ENCODE data around the gene FERMT2. TPM values are rescaled to one million over a fixed set of nuclear protein-coding genes. Genes with fewer than 3 reads are reported as not detected.
A peak's percentile ranks its signal among the peaks of the same experiment; 100 is the strongest.
"Not testable (repeated sequence)": the region's sequence is repeated elsewhere in the genome, so short reads cannot be mapped to it uniquely, and the experiment has no call there.

Gene FERMT2
- total and polyA plus RNA-seq, 5 experiments from 2014 or later = 0.27 to 0.52 TPM; not detected in 3

DNA sequence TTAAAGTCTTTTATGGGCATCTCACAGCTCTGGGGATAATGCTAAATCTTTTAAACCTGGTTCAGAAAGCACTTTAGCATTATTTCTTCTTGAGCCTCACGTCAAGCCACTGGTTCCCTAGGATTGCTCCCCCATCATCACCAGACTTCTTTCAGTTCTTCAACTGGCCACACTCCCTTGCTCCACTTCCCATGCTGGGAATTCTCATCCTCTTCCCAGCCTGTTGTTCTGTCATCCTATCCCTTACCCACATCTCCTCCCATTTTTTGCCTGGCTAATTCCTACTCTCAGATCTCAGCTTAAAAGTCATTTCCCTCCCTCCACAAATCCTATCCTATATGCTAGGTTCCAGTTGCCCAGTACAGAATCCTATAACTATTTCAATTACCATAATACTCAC lies 14.4 kb downstream of the FERMT2 start:
- POLR2A ChIA-PET = no interaction called here
- H3K27me3 Mint-ChIP-seq = peaks cover 4 to 9% (median 4%) of the 10 kb centered on the region in 5 donors
- no peak overlapping the region for H3K27ac Mint-ChIP-seq
- H3K36me3 Mint-ChIP-seq = no peaks in the 10 kb centered on the region
- ATAC-seq = no peak
- H3K9me3 Mint-ChIP-seq = no peaks in the 10 kb centered on the region
- H3K4me1 Mint-ChIP-seq = no peaks in the 10 kb centered on the region
- H3K4me3 Mint-ChIP-seq = no peak overlapping the region
- no peak for DNase-seq

DNA sequence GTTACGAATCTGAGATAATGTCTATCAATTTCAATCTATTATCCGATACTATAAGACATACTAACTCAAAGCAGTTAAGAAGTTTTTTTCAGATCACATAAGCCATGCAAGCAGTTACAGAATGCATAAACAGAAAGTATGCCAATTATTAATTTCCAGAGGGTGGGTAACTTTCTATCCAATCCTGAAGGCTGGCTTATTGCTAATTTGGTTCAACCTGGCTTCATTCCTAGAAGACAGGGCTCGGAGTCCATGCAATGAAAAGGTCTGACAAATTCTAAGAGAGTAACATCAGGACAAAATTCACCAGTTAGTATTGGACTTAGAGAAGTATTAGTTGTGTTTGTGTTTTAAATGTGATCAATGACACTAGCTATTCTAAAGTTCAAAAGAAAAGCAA lies 15.0 kb downstream of the FERMT2 start:
- no peak overlapping the region for H3K4me3 Mint-ChIP-seq
- no peaks in the 10 kb centered on the region for H3K4me1 Mint-ChIP-seq
- DNase-seq = no peak
- H3K36me3 Mint-ChIP-seq = no peaks in the 10 kb centered on the region
- POLR2A ChIA-PET = no interaction called here
- ATAC-seq = no peak
- no peak overlapping the region for H3K27ac Mint-ChIP-seq
- no peaks in the 10 kb centered on the region for H3K9me3 Mint-ChIP-seq
- peaks cover 4 to 9% (median 5%) of the 10 kb centered on the region in 5 donors for H3K27me3 Mint-ChIP-seq

DNA sequence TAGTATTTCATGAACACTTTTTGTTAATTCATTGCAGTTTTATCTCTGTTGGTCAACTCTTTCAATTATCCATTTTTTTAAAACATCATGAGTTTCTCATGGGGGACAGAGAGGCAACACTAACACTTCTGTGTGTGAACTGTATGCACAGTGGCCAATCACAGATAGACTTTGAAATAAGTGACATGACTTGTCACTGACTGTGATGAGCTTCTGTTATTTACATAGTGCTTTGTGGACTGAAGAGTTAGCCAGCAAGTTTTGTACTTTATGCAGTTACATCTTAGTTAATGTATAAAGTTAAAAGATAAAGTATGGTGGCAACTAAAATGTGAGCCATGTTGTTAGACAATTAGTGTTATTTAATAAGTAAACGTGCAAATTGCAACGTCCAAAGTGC lies 16.1 kb downstream of the FERMT2 start:
- ATAC-seq = no peak
- Mint-ChIP-seq H3K4me3 (no peak overlapping the region), H3K27me3 (peaks cover 4 to 9% (median 5%) of the 10 kb centered on the region in 5 donors), H3K36me3 (no peaks in the 10 kb centered on the region), H3K4me1 (peaks cover 0 to 2% (median under 1%) of the 10 kb centered on the region in 4 donors), H3K9me3 (no peaks in the 10 kb centered on the region), H3K27ac (no peak overlapping the region)
- POLR2A ChIA-PET = no interaction called here
- DNase-seq = no peak

DNA sequence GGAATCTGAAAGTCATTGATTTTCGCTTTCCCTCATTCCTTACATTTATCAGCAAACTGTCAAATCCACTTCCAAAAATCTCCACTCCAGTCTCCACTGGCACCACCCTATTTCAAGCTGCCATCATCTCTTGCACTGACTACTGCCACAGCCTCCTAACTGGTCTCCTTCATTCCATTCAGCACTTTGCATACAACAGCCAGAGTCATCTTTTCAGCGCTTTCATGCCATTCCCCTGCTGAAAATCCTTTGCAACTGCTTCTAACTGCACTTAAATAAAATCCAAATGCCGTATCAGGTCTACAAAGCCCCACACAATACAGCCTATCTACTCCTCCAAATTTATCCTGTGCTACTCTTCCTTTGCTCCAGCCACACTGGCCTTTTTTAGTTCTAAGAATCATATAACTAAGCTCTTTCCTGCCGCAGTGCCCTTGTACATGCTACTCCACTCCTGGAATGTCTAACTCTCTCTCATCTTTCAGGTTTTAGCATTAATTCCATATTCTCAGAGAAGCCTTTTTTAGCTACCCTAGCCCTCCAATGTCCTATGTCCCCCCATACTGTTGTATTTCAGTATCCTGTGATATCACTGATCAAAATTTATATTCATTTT lies 21.6 kb downstream of the FERMT2 start:
- H3K4me1 Mint-ChIP-seq = peaks cover 0 to 3% (median under 1%) of the 10 kb centered on the region in 4 donors
- POLR2A ChIA-PET = no interaction called here
- H3K36me3 Mint-ChIP-seq = no peaks in the 10 kb centered on the region
- no peak overlapping the region for H3K4me3 Mint-ChIP-seq
- no peak for ATAC-seq
- H3K27me3 Mint-ChIP-seq = peaks cover 0 to 6% (median 0%) of the 10 kb centered on the region in 5 donors
- H3K27ac Mint-ChIP-seq = no peak overlapping the region
- H3K9me3 Mint-ChIP-seq = no peaks in the 10 kb centered on the region
- DNase-seq = no peak

DNA sequence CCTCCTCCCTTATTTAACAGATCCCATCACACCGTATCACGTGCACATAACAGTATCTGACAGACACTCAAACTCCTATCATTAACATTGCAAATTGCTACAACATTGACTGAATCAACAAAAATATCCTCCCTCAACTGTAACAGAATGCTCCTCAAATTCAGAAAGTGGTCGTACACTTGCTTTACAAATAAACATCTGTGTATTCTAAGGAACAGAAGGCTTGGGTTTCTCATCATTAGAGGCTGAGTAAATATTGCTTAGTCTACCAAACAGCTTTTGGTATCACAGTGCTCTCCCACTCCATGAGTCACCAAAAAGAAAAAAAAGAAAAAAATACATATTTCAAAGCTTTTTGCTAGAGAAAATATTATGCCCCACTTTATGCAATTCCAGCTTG lies 23.9 kb downstream of the FERMT2 start:
- H3K36me3 Mint-ChIP-seq = no peaks in the 10 kb centered on the region
- POLR2A ChIA-PET = no interaction called here
- no peaks in the 10 kb centered on the region for H3K9me3 Mint-ChIP-seq
- H3K4me3 Mint-ChIP-seq = no peak overlapping the region
- H3K27ac Mint-ChIP-seq = no peak overlapping the region
- no peak for ATAC-seq
- H3K4me1 Mint-ChIP-seq = peaks cover 0 to 5% (median 2%) of the 10 kb centered on the region in 4 donors
- peaks cover 0 to 5% (median 1%) of the 10 kb centered on the region in 5 donors for H3K27me3 Mint-ChIP-seq
- no peak for DNase-seq

DNA sequence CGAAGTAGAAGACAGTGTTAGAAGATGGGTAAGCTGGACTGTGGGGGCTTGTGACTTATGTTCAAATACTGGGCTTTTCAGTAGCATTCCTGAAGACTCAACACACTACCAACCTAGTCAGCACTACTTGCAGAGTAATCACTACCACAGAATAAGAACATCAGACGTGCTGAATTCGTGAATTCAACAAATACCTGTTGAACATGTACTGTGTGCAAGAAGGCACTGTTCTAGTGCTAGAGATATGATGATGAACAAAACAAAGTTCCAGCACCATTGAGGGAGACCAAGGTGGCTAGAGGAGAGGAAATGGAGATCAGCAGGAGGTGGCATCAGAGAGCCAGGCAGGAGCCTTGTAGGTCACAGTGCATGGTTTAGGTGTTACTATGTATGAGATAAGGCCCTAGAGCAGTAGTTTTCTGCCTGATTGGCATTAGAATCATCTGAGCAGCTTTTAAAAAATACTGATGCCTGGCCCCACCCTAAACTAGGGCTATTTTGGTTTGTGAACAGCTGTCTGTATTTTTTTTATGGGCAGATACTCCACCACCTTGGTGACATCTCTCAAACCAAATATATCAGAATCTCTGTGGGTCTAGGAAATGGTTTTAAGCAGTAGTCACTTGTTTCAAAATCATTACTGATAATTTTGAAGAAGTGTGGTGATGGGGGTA lies 26.8 kb downstream of the FERMT2 start:
- peaks cover 0 to 3% (median 1%) of the 10 kb centered on the region in 5 donors for H3K27me3 Mint-ChIP-seq
- H3K36me3 Mint-ChIP-seq = no peaks in the 10 kb centered on the region
- H3K4me3 Mint-ChIP-seq = no peak overlapping the region
- H3K27ac Mint-ChIP-seq = peak overlapping the region in 3 of 10 donors; percentile 10 to 71 (median 41)
- DNase-seq (no peak), ATAC-seq (no peak)
- peaks cover 3 to 14% (median 7%) of the 10 kb centered on the region in 4 donors for H3K4me1 Mint-ChIP-seq
- no peaks in the 10 kb centered on the region for H3K9me3 Mint-ChIP-seq
- POLR2A ChIA-PET = no interaction called here

DNA sequence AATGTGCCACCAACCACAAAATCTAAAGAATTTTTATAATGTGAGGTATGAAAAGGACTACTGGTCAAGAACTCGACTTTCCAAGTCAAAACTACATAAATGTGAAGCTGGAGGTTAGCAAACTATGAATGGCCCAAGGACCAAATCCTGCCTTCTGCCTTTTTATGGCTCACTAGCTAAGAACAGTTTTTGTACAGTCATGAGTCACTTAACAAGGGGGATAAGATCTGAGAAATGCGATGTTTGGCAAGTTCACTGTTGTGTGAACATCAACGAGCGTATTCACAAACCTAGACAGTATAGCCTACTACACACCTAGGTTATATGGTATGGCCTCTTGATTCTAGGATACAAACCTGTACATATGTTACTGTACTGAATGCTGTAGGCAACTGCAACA lies 28.2 kb downstream of the FERMT2 start:
- H3K9me3 Mint-ChIP-seq = no peaks in the 10 kb centered on the region
- no peak overlapping the region for H3K27ac Mint-ChIP-seq
- ATAC-seq (no peak), DNase-seq (no peak)
- H3K36me3 Mint-ChIP-seq = no peaks in the 10 kb centered on the region
- H3K4me1 Mint-ChIP-seq = peaks cover 4 to 27% (median 19%) of the 10 kb centered on the region in 4 donors
- POLR2A ChIA-PET = interaction anchor here (0.5 kb wide), 1 partner anchor 32 kb away, joined by 3 read pairs; no protein-coding TSS in a partner anchor
- H3K27me3 Mint-ChIP-seq = peaks cover 0 to 3% (median 1%) of the 10 kb centered on the region in 5 donors
- no peak overlapping the region for H3K4me3 Mint-ChIP-seq

DNA sequence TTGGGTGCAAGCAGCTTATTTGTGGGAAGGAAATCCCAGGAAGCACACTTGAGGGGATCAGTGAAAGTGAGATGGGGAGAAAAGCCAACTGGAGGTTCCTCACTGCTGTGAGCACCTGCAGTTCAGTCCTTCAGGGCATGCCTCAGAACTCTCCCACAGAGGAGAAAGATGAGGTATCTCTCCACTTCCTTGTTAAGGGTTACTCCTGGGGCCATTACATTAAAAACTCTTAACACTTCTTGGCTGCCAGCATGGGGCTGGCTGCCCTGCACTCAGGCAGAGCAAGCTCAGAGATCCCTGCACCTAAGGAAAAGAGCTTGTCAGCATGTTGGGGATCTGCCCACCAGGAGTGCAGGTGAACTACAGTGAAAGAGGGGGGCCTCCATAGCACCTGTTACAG lies 28.8 kb downstream of the FERMT2 start:
- H3K27ac Mint-ChIP-seq = peak overlapping the region in 1 of 10 donors; percentile 19
- H3K4me1 Mint-ChIP-seq = peaks cover 7 to 31% (median 24%) of the 10 kb centered on the region in 4 donors
- no peaks in the 10 kb centered on the region for H3K9me3 Mint-ChIP-seq
- no peak for ATAC-seq
- H3K27me3 Mint-ChIP-seq = peaks cover 0 to 3% (median 1%) of the 10 kb centered on the region in 5 donors
- no peak overlapping the region for H3K4me3 Mint-ChIP-seq
- H3K36me3 Mint-ChIP-seq = no peaks in the 10 kb centered on the region
- POLR2A ChIA-PET = no interaction called here
- DNase-seq = no peak

DNA sequence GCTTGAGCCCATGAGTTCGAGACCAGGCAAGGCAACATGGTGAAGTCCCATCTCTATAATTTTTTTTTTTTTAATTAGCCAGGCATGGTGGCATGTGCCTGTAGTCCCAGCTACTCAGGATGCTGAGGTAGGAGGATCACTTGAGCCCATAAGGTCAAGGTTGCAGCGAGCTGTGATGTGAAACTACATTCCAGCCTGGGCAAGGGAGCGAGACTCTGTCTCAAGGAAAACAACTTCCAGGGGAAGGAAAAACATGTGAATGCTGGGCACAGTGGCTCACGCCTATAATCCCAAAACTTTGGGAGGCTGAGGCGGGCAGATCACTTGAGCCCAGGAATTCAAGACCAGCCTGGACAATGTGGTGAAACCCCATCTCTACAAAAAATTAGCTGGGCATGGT lies 30.4 kb downstream of the FERMT2 start:
- POLR2A ChIA-PET, DNase-seq: not testable (repeated sequence)
- H3K27ac Mint-ChIP-seq = peak overlapping the region in 1 of 10 donors; percentile 81

DNA sequence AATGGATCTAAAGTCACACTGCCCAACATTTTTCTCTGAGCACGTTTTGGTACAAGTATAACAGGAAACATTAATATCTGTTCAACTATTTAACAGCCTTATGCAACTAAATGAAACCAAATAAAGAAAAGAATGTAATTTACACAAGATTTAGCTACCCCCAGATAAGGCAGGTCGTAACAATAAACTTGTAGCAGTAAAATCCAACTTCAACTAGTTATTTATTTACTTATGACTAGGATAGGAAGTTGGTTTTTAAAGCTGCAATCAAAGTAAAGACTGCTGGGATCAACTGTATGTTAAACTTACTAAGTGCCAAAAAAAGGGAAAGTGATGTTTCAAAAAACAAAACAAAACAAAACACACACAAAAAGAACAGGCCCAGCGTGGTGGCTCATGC lies 30.9 kb downstream of the FERMT2 start:
- Mint-ChIP-seq H3K27ac (peak overlapping the region in 6 of 10 donors; percentile 10 to 93 (median 84)), H3K36me3 (no peaks in the 10 kb centered on the region), H3K27me3 (peaks cover 0 to 1% (median 0%) of the 10 kb centered on the region in 5 donors), H3K4me3 (no peak overlapping the region), H3K4me1 (peaks cover 7 to 36% (median 25%) of the 10 kb centered on the region in 4 donors), H3K9me3 (no peaks in the 10 kb centered on the region)
- DNase-seq = no peak
- POLR2A ChIA-PET = no interaction called here
- no peak for ATAC-seq

More for the DNA sequence above, 30.4 kb downstream of the FERMT2 start:
- peaks cover 7 to 36% (median 25%) of the 10 kb centered on the region in 4 donors for H3K4me1 Mint-ChIP-seq
- ATAC-seq, H3K36me3 Mint-ChIP-seq, H3K27me3 Mint-ChIP-seq, H3K9me3 Mint-ChIP-seq, H3K4me3 Mint-ChIP-seq: not testable (repeated sequence)

DNA sequence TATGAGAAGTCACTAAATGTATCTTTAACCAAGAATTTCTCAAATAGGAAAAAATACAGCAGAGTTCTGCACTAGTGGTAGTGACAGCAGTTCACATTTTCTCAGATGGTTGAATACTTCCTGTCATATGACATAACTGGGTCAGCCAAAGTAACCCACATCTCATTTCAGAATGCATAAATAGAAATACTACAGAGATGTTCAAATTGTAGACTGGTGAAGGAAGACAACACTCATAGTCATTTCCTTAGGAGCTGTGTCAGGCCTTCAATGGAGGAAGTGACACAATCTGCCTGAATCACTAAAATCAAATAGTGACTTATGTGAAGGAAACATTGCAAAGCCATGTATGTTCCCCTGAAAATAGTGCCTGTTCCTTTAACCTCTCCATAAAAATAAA lies 32.4 kb downstream of the FERMT2 start:
- Mint-ChIP-seq H3K9me3 (peaks cover 0 to 1% (median 0%) of the 10 kb centered on the region in 9 donors), H3K27me3 (peaks cover 0 to 1% (median 0%) of the 10 kb centered on the region in 5 donors), H3K4me1 (peaks cover 5 to 34% (median 25%) of the 10 kb centered on the region in 4 donors), H3K27ac (peak overlapping the region; percentile 59 to 93 (median 86)), H3K36me3 (no peaks in the 10 kb centered on the region), H3K4me3 (peak overlapping the region in 6 of 10 donors; percentile 2 to 36 (median 14))
- ATAC-seq = peak; percentile 99
- DNase-seq = peak in 8 of 10 donors; percentile 0 to 82 (median 50)
- POLR2A ChIA-PET = interaction anchor here (1.5 kb wide), 1 partner anchor 234 kb away, joined by 8 read pairs; the partner anchor contains the start of gene DDHD1

DNA sequence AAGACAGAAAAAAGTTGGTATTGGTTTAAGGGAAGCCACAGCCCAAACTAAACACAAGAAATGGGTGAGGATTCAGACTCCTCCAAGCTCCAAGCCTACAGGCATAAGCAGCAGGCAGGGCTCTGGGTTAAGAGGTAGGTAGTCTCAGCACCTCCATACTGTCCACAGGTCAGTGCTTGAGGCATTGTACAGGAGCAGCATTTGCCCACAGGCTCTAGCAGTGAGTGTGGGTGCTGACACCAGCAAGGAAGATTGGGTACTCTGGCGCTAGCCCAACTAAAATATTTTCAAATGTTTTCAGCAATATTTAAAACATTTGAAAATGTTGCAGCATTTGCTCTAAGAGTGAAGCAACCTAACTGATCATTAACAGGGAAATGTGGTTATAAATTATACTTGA lies 33.1 kb downstream of the FERMT2 start:
- DNase-seq (peak in 1 of 10 donors; percentile 4), ATAC-seq (no peak)
- Mint-ChIP-seq H3K4me1 (peaks cover 5 to 34% (median 25%) of the 10 kb centered on the region in 4 donors), H3K36me3 (no peaks in the 10 kb centered on the region), H3K27ac (peak overlapping the region; percentile 43 to 94 (median 84)), H3K9me3 (peaks cover 0 to 1% (median 0%) of the 10 kb centered on the region in 9 donors), H3K4me3 (peak overlapping the region in 8 of 10 donors; percentile 1 to 56 (median 24)), H3K27me3 (peaks cover 0 to 1% (median 0%) of the 10 kb centered on the region in 5 donors)
- POLR2A ChIA-PET = no interaction called here

DNA sequence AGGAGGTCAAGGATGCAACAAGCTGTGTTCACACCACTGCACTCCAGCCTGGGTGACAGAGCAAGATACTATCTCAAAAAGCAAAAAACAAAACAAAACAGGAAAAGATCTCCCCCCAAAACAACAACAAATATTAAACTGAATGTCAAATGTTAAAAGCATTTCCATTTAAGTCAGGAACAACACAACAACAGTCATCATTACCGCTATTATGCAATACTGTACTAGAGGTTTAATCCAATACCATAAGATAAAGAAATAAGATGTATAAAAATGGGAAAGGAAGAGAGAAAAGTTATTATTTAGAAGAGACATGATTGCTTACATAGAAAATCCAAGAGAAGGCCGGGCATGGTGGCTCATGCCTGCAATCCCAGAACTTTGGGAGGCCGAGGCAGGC lies 36.6 kb downstream of the FERMT2 start:
- no peaks in the 10 kb centered on the region for H3K36me3 Mint-ChIP-seq
- ATAC-seq (no peak), DNase-seq (no peak)
- peaks cover 0 to 1% (median 0%) of the 10 kb centered on the region in 9 donors for H3K9me3 Mint-ChIP-seq
- H3K27ac Mint-ChIP-seq = no peak overlapping the region
- peaks cover 5 to 25% (median 20%) of the 10 kb centered on the region in 4 donors for H3K4me1 Mint-ChIP-seq
- POLR2A ChIA-PET = no interaction called here
- H3K27me3 Mint-ChIP-seq = no peaks in the 10 kb centered on the region
- no peak overlapping the region for H3K4me3 Mint-ChIP-seq

Data from naive thymus-derived CD8-positive, alpha-beta T cell (primary cell).